Spleen (tissue), 11 donors: ENCODE results near the gene BRINP1. TPM values are rescaled to one million over a fixed set of nuclear protein-coding genes. Genes with fewer than 3 reads are reported as not detected.

ENCODE experiments used
- DNase-seq: peaks from one replicate; pipeline ENCODE4 v3.0.0-alpha.2; 2020
- H3K27ac ChIP-seq, 8 donors: fragments of 200-600 bp; sonication (generic) in 7 of 8; 1 replicate in 4 of 8; 2 replicates in 4 of 8; pipeline versions ENCODE4 v1.5.0 to v1.8.0; 2016 to 2021; ENCODE audit warnings: inconsistent platforms in 4 of 8, mild to moderate bottlenecking in 4 of 8, moderate library complexity in 1 of 8
- H3K27me3 ChIP-seq, 7 donors: fragments of 200-600 bp; sonication (generic) in 6 of 7; replicated peaks in 1 of 7; 1 replicate in 4 of 7; 2 replicates in 3 of 7; pipeline versions ENCODE4 v1.5.0 to v1.8.0; 2016 to 2021; ENCODE audit warnings: inconsistent platforms in 3 of 7, mild to moderate bottlenecking in 1 of 7
- H3K36me3 ChIP-seq, 6 donors: fragments of 200-600 bp; sonication (generic) in 5 of 6; 1 replicate in 4 of 6; 2 replicates in 2 of 6; pipeline versions ENCODE4 v1.5.0 to v1.8.0; 2016 to 2021; ENCODE audit warnings: inconsistent platforms in 2 of 6
- H3K4me1 ChIP-seq, 6 donors: fragments of 200-600 bp; sonication (generic) in 5 of 6; 1 replicate in 3 of 6; 2 replicates in 3 of 6; pipeline versions ENCODE4 v1.5.0 to v1.8.0; 2016 to 2021; ENCODE audit warnings: inconsistent platforms in 3 of 6
- H3K4me3 ChIP-seq, 8 donors: fragments of 200-600 bp; sonication (generic) in 7 of 8; 1 replicate in 4 of 8; 2 replicates in 4 of 8; pipeline versions ENCODE4 v1.5.0 to v1.8.0; 2016 to 2021; ENCODE audit warnings: inconsistent platforms in 4 of 8, mild to moderate bottlenecking in 4 of 8, moderate library complexity in 2 of 8
- H3K9me3 ChIP-seq, 8 donors: fragments of 200-600 bp; sonication (generic) in 7 of 8; 1 replicate in 4 of 8; 2 replicates in 4 of 8; pipeline versions ENCODE4 v1.5.0 to v1.8.0; 2016 to 2021; ENCODE audit warnings: inconsistent platforms in 4 of 8
- CTCF ChIP-seq, 11 experiments: fragments of 200-600 bp in 7 of 11; fragments of 450-650 bp in 4 of 11; sonication (generic) in 4 of 11; IDR thresholded peaks in 8 of 11; conservative IDR thresholded peaks in 3 of 11; 1 replicate in 7 of 11; 2 replicates in 4 of 11; pipeline versions ENCODE4 v1.4.0 to v1.8.0; 2016 to 2021; ENCODE audit warnings: antibody characterized with exemption in 11 of 11, inconsistent platforms in 4 of 11, mild to moderate bottlenecking in 1 of 11
- POLR2A ChIP-seq, 3 donors: fragments of 450-650 bp; IDR thresholded peaks; one replicate each; pipeline ENCODE4 v1.5.1; 2017; ENCODE audit warnings: antibody characterized with exemption in 3 of 3, mild to moderate bottlenecking in 1 of 3
- POLR2AphosphoS5 ChIP-seq, 3 donors: sonication (generic); formaldehyde crosslinking; IDR thresholded peaks; one replicate each; pipeline ENCODE4 v1.5.1; 2017; ENCODE audit warnings: antibody characterized with exemption in 3 of 3
- WGBS, 5 donors: extraction: QIAGEN DNeasy Blood & Tissue Kit in 3 of 5; methylation state at CpG; one replicate each; pipeline versions ENCODE4 v1.1.5 to v1.1.7; 2013 to 2018; 5-methylcytosine and 5-hydroxymethylcytosine counted together
- intact Hi-C: fragments of 100-400 bp; cut with DNase I; formaldehyde crosslinking; loops from one replicate; pipeline ENCODE4 v1.15.0; 2023; ENCODE audit warnings: low total_unique reads
- polyA plus RNA-seq, 3 donors: library from polyadenylated mRNA; stranded (reverse); fragments of 200-250 nt; gene quantifications; one replicate each; pipeline ENCODE4 v1.2.1, GENCODE V29; 2013
- total RNA-seq, 7 donors: library from RNA; depleted of rRNA in 3 of 7; stranded (reverse); fragments of >200 nt in 3 of 7; fragmentation: NEBNext Ultra II Directional in 4 of 7; extraction: Animal tissue kit (Norgen Biotek cat#: 25700) in 4 of 7; gene quantifications; one replicate each; pipeline versions ENCODE4 v1.1.0 to v1.2.1, GENCODE V29; 2016 to 2021
- donor health status: healthy with polysubstance abuse.
- donor health status: DM: no; HTN: no; CAD: no; lungs with moderate emphysema.
- donor health status: DM: no; HTN: no; CAD: no.
- donor health status: Bipolar disorder and iron deficiency.
- donor health status: healthy.
- donor health status: DM: no; HTN: no; CAD: no.
- donor health status: DM: yes; HTN: yes; CAD: no.

BRINP1 gene
- total and polyA plus RNA-seq, 10 donors: 0.05 to 1.2 (median 0.32) TPM; not detected in 1

DNA sequence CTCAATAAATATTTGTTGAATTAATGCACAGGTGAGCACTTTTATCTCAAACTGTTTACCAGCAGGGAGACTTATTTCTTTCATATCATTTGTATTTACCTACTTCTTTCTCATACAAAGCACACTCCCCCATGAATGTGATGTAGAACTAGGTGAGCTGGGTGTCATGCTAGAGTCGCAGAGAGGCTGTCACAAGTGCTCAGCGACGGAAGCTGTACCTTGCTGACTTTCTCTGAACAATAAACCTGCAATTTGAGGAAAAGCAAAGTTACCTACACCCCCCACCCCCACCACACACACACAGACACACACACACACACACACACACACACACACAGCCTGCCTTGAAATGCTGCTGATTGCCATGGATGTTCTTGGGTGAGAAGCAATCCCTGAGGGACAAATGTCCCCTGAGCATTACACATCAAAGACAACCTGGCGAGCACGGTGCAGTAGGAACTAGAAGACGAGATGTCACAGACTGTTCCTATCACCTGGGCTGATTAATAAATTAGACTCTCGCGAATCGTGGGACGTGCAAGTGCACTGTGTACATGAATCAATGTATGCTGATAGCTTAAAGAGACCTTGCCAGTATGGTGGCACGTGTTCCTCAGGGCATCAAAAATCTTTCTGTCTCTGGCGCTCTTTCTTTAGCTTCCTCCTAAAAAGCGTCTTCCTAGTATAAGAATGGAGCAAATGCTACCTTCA lies 66.1 kb downstream of the BRINP1 start:
- Histone ChIP-seq H3K27me3 (no peaks in the 10 kb centered on the region), H3K36me3 (no peaks in the 10 kb centered on the region), H3K27ac (no peak overlapping the region), H3K4me3 (no peak overlapping the region), H3K9me3 (no peaks in the 10 kb centered on the region), H3K4me1 (no peaks in the 10 kb centered on the region)
- no peak for TF ChIP-seq POLR2AphosphoS5 (IDR thresholded peaks at IDR 0.05)
- TF ChIP-seq CTCF (IDR thresholded peaks at IDR 0.05 in 8 of 11, conservative IDR thresholded peaks at IDR 0.05 in 3 of 11): no peak
- no peak for TF ChIP-seq POLR2A (IDR thresholded peaks at IDR 0.05)
- 82 to 95% (median 88%) methylated on average over 13 of the region's 13 CpGs for WGBS, 5 donors
- intact Hi-C loops: no loop called here
- DNase-seq: no peak

GRCh38 chr9:119298076-119298853 lies 71.0 kb downstream of the BRINP1 start:
- no peaks in the 10 kb centered on the region for H3K36me3 ChIP-seq
- whole genome bisulfite sequencing, 5 donors: 48 to 55% (median 51%) methylated on average over 3 of the region's 3 CpGs
- no peak overlapping the region for H3K4me3 ChIP-seq
- no peaks in the 10 kb centered on the region for H3K4me1 ChIP-seq
- intact Hi-C loops: no loop called here
- TF ChIP-seq POLR2AphosphoS5 (IDR thresholded peaks at IDR 0.05) (no peak), POLR2A (IDR thresholded peaks at IDR 0.05) (no peak), CTCF (IDR thresholded peaks at IDR 0.05 in 8 of 11, conservative IDR thresholded peaks at IDR 0.05 in 3 of 11) (no peak)
- H3K9me3 ChIP-seq: no peaks in the 10 kb centered on the region
- H3K27ac ChIP-seq: no peak overlapping the region
- H3K27me3 ChIP-seq: no peaks in the 10 kb centered on the region
- no peak for DNase-seq

GRCh38 chr9:119291554-119291953 lies 77.7 kb downstream of the BRINP1 start:
- DNase-seq: no peak
- no peak overlapping the region for H3K27ac ChIP-seq
- TF ChIP-seq POLR2AphosphoS5 (IDR thresholded peaks at IDR 0.05) (no peak), POLR2A (IDR thresholded peaks at IDR 0.05) (no peak)
- peaks cover 0 to 4% (median 0%) of the 10 kb centered on the region in 7 donors for H3K27me3 ChIP-seq
- no peak overlapping the region for H3K4me3 ChIP-seq
- no peaks in the 10 kb centered on the region for H3K9me3 ChIP-seq
- WGBS, 5 donors: 27 to 44% (median 39%) methylated on average over 1 of the region's 1 CpG
- intact Hi-C loops: no loop called here
- H3K4me1 ChIP-seq: no peaks in the 10 kb centered on the region
- H3K36me3 ChIP-seq: no peaks in the 10 kb centered on the region

- no peaks in the 10 kb centered on the region for H3K9me3 ChIP-seq
- DNase-seq: no peak
- no peaks in the 10 kb centered on the region for H3K4me1 ChIP-seq
- intact Hi-C loops: no loop called here
- no peak for TF ChIP-seq POLR2A (IDR thresholded peaks at IDR 0.05)
- TF ChIP-seq CTCF (IDR thresholded peaks at IDR 0.05 in 8 of 11, conservative IDR thresholded peaks at IDR 0.05 in 3 of 11): peak; percentile 26 to 70 (median 57)
- H3K4me3 ChIP-seq: no peak overlapping the region
- no peak overlapping the region for H3K27ac ChIP-seq
- peaks cover 0 to 8% (median 0%) of the 10 kb centered on the region in 7 donors for H3K27me3 ChIP-seq
- no peaks in the 10 kb centered on the region for H3K36me3 ChIP-seq
- WGBS, 5 donors: 10 to 37% (median 26%) methylated on average over 3 of the region's 3 CpGs
Measured at GRCh38 chr9:119289740-119290433, 79.3 kb downstream of the BRINP1 start.
